Bone marrow (tissue), 2 donors: ENCODE measurements around the gene GORASP2.
A peak's percentile ranks its signal among the peaks of the same experiment; 100 is the strongest.
"Not testable (repeated sequence)": the region's sequence is repeated elsewhere in the genome, so short reads cannot be mapped to it uniquely, and the experiment has no call there.

Experiments used
- DNase-seq, 2 donors: peaks; one replicate each; lab custom pipeline; 2025; lab: John Stamatoyannopoulos, UW

The GORASP2 gene

GRCh38 chr2:170928824-170929685 lies at the start of gene GORASP2:
Gene GORASP2, plus strand, starts transcription at chr2:170929253. Its CDS starts 88 bp downstream, at chr2:170929341.
- DNase-seq: peak; percentile 82 to 99

DNA sequence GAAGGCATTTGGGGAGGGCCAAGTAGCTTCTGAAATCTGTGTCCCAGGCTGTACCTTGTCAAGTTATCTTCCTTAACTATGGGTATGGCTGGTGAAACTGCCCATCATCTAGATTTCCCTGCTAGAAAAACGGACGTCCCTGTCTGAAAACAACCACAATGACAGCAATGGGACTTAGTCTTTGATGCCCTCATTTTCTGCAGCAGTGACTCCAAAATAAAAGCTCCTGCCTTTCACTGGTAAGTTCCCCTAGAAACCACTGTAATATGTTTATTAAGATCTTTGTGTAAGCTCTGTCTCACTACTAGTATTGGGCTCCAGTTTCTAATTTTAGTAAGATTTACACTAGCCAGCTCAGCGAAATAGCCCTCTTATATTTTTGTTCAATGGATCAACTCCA lies 47.2 kb upstream of the GORASP2 start:
- no peak for DNase-seq

DNA sequence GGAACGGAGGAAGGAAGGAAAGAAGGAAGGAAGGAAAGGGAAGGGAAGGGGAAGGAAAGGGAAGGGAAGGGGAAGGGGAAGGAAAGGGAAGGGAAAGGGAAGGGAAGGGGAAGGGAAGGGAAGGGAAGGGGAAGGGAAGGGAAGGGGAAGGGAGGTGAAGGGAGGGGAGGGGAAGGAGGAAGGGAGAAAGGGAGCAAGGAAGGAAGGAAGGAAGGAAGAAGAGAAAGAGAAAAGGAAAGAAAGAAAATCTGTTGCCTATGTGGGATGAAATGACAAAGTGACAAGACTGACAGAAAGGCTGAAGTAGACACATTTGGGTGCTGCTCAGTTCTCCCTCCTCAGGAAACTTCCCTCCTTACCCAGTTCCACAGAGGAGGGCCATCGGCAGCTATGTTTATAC lies 46.3 kb upstream of the GORASP2 start:
- DNase-seq: no peak

DNA sequence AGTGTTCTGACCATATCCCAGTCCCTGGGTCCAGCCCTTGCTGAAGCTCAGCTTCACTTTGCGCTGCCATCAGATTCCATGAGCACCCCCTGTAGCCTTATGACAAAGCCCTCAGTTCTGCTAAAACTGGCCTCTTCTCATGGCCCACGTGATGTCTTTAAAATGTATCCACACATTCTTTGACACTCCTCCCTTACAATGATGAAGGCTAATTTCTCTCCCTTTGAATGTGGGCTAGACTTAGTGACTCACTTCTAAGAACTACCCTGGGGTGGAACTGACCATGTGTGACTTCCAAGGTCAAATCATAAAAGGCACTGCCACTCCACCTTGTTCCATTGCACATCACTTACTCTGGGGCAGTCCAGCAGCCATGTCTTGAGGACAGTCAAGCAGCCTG lies 45.4 kb upstream of the GORASP2 start:
- DNase-seq: no peak

DNA sequence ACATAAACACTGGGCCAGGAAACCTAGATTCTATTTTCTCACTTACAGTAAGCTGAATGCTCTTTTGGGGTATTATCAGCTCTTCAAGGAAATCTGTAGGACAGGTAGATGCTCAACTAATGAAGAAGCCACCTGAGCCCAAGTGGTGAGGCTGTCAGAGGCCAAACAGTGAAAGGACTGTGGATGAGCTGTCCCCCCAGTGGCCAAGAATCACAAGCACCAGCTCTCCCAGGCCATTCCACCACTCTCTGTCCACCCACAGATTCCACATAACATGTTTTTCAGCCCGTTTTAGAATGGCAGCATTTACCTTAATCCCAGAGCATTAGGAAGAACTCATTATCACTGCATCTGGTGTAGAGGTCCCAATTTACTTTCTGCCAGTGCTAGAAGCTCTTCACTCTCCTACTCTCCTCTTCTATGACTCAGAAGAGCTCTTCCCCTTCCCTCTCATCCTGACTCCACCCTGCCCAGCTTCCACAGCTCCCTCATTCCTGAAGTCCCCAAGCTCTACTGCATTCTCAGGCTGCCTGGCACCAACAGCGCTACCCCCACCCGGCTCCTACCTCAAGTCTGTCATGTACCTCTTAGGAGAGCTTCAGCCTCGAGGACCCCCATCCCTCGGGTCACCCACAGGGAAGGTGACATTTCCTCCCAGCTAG lies 43.8 kb upstream of the GORASP2 start:
- no peak for DNase-seq

GRCh38 chr2:170886386-170886785 lies 42.7 kb upstream of the GORASP2 start:
- no peak for DNase-seq

DNA sequence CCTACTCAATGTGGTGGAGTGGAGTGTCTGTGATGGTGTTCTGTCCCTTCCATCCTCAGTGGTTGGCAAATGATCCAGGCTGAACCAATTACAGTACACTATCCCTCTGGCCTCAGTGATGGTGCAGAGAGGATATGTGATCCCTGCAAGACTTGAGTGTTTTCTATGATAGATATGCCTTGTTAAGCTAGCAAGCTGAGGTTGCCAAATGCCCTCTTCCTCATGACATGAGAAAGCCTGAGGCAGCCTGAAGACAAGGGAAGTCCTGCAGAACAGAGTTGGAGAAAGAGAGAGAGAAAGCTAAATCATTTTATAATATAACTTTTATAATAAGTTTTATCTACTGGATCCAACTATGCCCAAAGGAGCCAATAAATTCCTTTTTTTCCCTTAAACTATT lies 41.6 kb upstream of the GORASP2 start:
- no peak for DNase-seq

DNA sequence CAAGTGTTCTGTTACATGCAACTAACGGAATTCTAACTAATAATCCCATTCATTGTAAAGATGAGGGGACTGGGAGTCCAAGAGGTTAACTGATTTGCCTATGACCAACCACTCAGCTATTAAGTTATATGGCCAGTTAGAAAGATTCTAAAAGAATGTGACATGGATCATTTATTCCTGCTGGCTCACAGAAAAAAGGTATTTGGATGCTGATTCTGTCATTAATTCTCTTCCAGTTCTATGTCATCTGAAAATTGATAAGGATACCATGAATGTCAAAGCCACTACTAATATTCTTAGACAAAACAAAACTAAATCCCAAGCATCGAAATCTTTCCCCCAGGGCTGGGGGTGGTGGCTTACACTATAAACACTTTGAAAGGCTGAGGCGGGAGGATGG lies 41.2 kb upstream of the GORASP2 start:
- no peak for DNase-seq

- no peak for DNase-seq
These were observed 37.2 kb upstream of the GORASP2 start for GRCh38 chr2:170891893-170892292.

- DNase-seq: no peak
These were observed 36.6 kb upstream of the GORASP2 start for GRCh38 chr2:170892391-170892951.

GRCh38 chr2:170895023-170895757 lies 33.9 kb upstream of the GORASP2 start:
- no peak for DNase-seq

GRCh38 chr2:170896622-170897021 lies 32.4 kb upstream of the GORASP2 start:
- no peak for DNase-seq

GRCh38 chr2:170897108-170897507 lies 31.9 kb upstream of the GORASP2 start:
- no peak for DNase-seq

- DNase-seq: no peak
These were observed 23.2 kb upstream of the GORASP2 start for GRCh38 chr2:170905864-170906263.

DNA sequence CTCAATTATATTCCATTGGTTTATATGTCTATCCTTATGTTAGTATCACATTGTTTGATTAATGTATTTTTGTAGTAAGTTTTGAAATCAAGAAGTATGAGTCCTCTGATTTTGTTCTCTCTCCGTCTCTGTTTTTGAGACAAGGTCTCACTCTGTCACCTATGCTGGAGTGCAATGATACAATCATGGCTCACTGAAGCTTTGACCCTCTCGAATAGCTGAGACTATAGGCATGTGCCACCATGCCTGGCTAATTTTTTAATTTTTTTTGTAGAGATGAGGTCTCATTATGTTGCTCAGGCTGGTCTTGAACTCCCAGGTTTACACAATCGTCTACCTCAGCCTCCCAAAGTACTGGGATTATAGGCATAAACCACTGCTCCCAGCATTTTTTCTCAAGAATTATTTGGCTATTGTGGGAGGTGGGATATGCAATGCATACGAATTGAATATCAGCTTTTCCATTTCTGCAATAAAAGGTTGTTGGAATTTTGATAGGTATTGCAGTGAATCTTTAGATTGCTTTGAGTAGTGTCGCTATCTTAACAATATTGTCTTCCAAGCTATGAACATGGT lies 17.7 kb upstream of the GORASP2 start:
- no peak for DNase-seq

DNA sequence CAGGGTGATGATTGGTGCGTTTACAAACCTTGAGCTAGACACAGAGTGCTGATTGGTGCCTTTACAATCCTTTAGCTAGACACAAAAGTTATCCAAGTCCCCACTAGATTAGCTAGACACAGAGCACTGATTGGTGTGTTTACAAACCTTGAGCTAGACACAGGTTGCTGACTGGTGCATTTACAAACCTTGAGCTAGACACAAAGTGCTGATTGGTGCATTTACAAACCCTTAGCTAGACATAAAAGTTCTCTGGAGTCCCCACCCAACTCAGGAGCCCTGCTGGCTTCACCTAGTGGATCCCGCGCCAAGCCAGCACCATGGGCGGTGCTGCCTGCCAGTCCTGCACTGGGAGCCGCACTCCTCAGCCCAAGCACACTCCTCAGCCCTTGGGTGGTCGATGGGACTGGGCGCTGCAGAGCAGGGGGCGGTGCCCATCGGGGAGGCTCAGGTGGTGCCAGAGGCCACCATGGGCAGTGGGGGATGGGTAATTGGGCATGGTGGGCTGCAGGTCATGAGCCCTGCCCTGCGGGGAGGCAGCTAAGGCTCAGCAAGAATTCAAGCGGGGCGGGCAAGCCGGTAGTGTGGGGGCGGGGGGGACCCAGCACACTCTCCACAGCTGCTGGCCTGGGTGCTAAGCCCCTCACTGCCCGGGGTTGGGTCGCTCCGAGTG lies 13.9 kb upstream of the GORASP2 start:
- DNase-seq: not testable (repeated sequence)

GRCh38 chr2:170917219-170917913 lies 11.7 kb upstream of the GORASP2 start:
- no peak for DNase-seq

- no peak for DNase-seq
These were observed 11.1 kb upstream of the GORASP2 start for GRCh38 chr2:170917957-170918356.

GRCh38 chr2:170921873-170922272 lies 7.2 kb upstream of the GORASP2 start:
- not testable (repeated sequence) for DNase-seq

- no peak for DNase-seq
These were observed 6.2 kb upstream of the GORASP2 start for GRCh38 chr2:170922634-170923494.
